Measurements from ENCODE around the gene ADAM11.

ADAM11 gene

GRCh38 chr17:44830359-44831288 lies 71.8 kb downstream of the ADAM11 start:
- DNase-seq (ENCODE audit: low read depth): peak; percentile 48

GRCh38 chr17:44831371-44831770 lies 72.6 kb downstream of the ADAM11 start:
- DNase-seq (ENCODE audit: low read depth): no peak
